ENCODE measurements around the gene C2orf42.
"Not testable (repeated sequence)": the region's sequence is repeated elsewhere in the genome, so short reads cannot be mapped to it uniquely, and the experiment has no call there.

C2orf42 gene

DNA sequence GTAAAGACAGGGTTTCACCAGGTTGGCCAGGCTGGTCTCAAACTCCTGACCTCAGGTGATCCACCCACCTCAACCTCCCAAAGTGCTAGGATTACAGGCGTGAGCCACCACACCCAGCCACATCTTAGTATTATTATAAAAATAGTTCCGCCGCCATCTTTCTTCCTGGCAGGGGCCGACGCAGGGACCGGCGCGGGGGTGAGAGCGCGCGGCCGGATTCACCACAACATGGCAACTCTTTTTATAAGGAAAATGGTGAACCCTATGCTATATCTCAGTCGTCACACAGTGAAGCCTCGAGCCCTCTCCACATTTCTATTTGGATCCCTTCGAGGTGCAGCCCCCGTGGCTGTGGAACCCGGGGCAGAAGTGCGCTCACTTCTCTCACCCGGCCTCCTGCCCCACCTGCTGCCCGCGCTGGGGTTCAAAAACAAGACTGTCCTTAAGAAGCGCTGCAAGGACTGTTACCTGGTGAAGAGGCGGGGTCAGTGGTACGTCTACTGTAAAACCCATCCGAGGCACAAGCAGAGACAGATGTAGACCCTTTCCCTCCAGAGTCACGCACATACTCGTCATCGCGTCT, 88.4 kb downstream of the C2orf42 start:
- DNase-seq (ENCODE audit: low read depth in 2 of 2) = not testable (repeated sequence)

- DNase-seq (ENCODE audit: low read depth in 2 of 2) = not testable (repeated sequence)
These were observed 89.1 kb downstream of the C2orf42 start for GRCh38 chr2:70101686-70102085.

DNA sequence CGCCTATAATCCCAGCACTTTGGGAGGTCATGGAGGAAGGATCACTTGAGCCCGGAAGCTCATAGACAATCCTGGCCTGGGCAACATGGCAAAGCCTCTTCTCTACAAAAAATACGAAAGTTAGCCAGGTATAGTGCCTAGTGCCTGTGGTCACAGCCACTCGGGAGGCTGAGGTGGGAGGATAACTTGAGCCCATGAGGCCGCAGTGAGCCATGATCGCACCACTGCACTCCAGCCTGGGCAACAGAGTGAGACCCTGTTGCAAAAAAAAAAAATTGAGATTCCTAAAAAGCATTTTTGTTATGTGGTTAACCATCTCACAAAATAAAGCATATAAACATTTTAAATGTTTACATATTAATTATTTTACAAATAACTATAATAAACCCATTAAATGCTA, 89.6 kb downstream of the C2orf42 start:
- no peak for DNase-seq (ENCODE audit: low read depth in 2 of 2)

Measured in stimulated activated CD4-positive, alpha-beta T cell treated with anti-CD3 and anti-CD28 coated beads, Interleukin-4, amount 100 ng/mL, for 48 hours (primary cell).